NCI-H2227 (cell line): ENCODE data around the gene TSPAN13.

Experiments used
- DNase-seq: peaks from one replicate; lab custom pipeline; 2025; ENCODE audit not compliant: unreplicated experiment; lab: John Stamatoyannopoulos, UW

The TSPAN13 gene

GRCh38 chr7:16773884-16774283 lies 20.3 kb downstream of the TSPAN13 start:
- DNase-seq, result no peak

- DNase-seq, result no peak
Measured at GRCh38 chr7:16774294-16774693, 20.7 kb downstream of the TSPAN13 start.

GRCh38 chr7:16774986-16775385 lies 21.4 kb downstream of the TSPAN13 start:
- DNase-seq, result no peak

GRCh38 chr7:16776053-16776452 lies 22.5 kb downstream of the TSPAN13 start:
- DNase-seq, result no peak

GRCh38 chr7:16778476-16778875 lies 24.9 kb downstream of the TSPAN13 start:
- DNase-seq, result no peak

GRCh38 chr7:16779051-16779450 lies 25.5 kb downstream of the TSPAN13 start:
- DNase-seq, result no peak

GRCh38 chr7:16780596-16780995 lies 27.0 kb downstream of the TSPAN13 start:
- DNase-seq, result no peak

GRCh38 chr7:16785321-16785720 lies 31.8 kb downstream of the TSPAN13 start:
- peak; percentile 6 for DNase-seq

- no peak for DNase-seq
Measured at GRCh38 chr7:16785846-16786245, 32.3 kb downstream of the TSPAN13 start.

- DNase-seq, result no peak
Measured at GRCh38 chr7:16786257-16786656, 32.7 kb downstream of the TSPAN13 start.

GRCh38 chr7:16787127-16787526 lies 33.6 kb downstream of the TSPAN13 start:
- DNase-seq, result no peak

GRCh38 chr7:16791071-16791470 lies 37.5 kb downstream of the TSPAN13 start:
- DNase-seq, result no peak

- DNase-seq, result no peak
Measured at GRCh38 chr7:16791905-16792698, 38.5 kb downstream of the TSPAN13 start.

GRCh38 chr7:16794986-16795385 lies 41.4 kb downstream of the TSPAN13 start:
- no peak for DNase-seq

GRCh38 chr7:16795624-16796023 lies 42.1 kb downstream of the TSPAN13 start:
- DNase-seq, result peak; percentile 2

- peak; percentile 29 for DNase-seq
Measured at GRCh38 chr7:16801111-16801542, 47.6 kb downstream of the TSPAN13 start.

- no peak for DNase-seq
Measured at GRCh38 chr7:16801579-16801978, 48.0 kb downstream of the TSPAN13 start.

GRCh38 chr7:16803125-16803524 lies 49.6 kb downstream of the TSPAN13 start:
- DNase-seq, result no peak

GRCh38 chr7:16803881-16804673 lies 50.5 kb downstream of the TSPAN13 start:
- DNase-seq, result no peak

- no peak for DNase-seq
Measured at GRCh38 chr7:16804674-16805439, 51.3 kb downstream of the TSPAN13 start, which contains the start of gene AGR2. Gene AGR2, minus strand, starts transcription at chr7:16804999. Its CDS starts 3,203 bp downstream, at chr7:16801796.

- no peak for DNase-seq
Measured at GRCh38 chr7:16805441-16805840, 51.9 kb downstream of the TSPAN13 start.
